HepG2 (cell line): ENCODE data around the gene UAP1. TPM values are rescaled to one million over a fixed set of nuclear protein-coding genes. Genes with fewer than 3 reads are reported as not detected.

Experiments
- ATF1 ChIP-seq: IDR thresholded peaks from 2 replicates; pipeline ENCODE4 v1.6.1; 2016; ENCODE audit warnings: mild to moderate bottlenecking, control low read depth
- BORCS8-MEF2B ChIP-seq: sonication (generic); formaldehyde crosslinking; IDR thresholded peaks from 2 replicates; pipeline ENCODE4 v1.8.0; 2022; ENCODE audit warnings: mild to moderate bottlenecking, missing genetic modification reagents
- DMTF1 ChIP-seq: sonication (generic); formaldehyde crosslinking; IDR thresholded peaks from 2 replicates; pipeline ENCODE4 v1.4.0; 2020; ENCODE audit warnings: mild to moderate bottlenecking, missing genetic modification reagents
- GFI1 ChIP-seq: sonication (generic); formaldehyde crosslinking; IDR thresholded peaks from 2 replicates; pipeline ENCODE4 v1.5.0; 2020; ENCODE audit warnings: missing genetic modification reagents, mild to moderate bottlenecking, borderline replicate concordance
- MEIS2 ChIP-seq: sonication (generic); formaldehyde crosslinking; IDR thresholded peaks from 2 replicates; pipeline ENCODE4 v1.9.0; 2021; ENCODE audit warnings: mild to moderate bottlenecking, missing genetic modification reagents
- PHF8 ChIP-seq: sonication (generic); formaldehyde crosslinking; IDR thresholded peaks from 2 replicates; pipeline ENCODE4 v1.5.0; 2020; ENCODE audit warnings: missing genetic modification reagents
- PITX1 ChIP-seq: sonication (generic); formaldehyde crosslinking; IDR thresholded peaks from 2 replicates; pipeline ENCODE4 v1.5.1; 2020; ENCODE audit warnings: mild to moderate bottlenecking, missing genetic modification reagents
- SP5 ChIP-seq: IDR thresholded peaks from 2 replicates; pipeline ENCODE4 v1.6.1; 2016; ENCODE audit warnings: low read depth, borderline replicate concordance
- THAP8 ChIP-seq: sonication (generic); formaldehyde crosslinking; IDR thresholded peaks from 2 replicates; pipeline ENCODE4 v1.5.1; 2020; ENCODE audit warnings: missing genetic modification reagents, mild to moderate bottlenecking, borderline replicate concordance
- U2AF1 ChIP-seq: fragments of 200-400 bp; formaldehyde crosslinking; optimal IDR thresholded peaks from 2 replicates; pipeline ENCODE3; 2017; ENCODE audit warnings: mild to moderate bottlenecking, low read depth, low read length
- XRCC5 ChIP-seq: fragments of 200-400 bp; formaldehyde crosslinking; optimal IDR thresholded peaks from 2 replicates; pipeline ENCODE3; 2017; ENCODE audit warnings: mild to moderate bottlenecking, low read length
- ZBTB2 ChIP-seq: sonication (generic); formaldehyde crosslinking; IDR thresholded peaks from 2 replicates; pipeline ENCODE4 v1.8.0; 2022; ENCODE audit warnings: low read depth, missing genetic modification reagents
- ZFP1 ChIP-seq: IDR thresholded peaks from 2 replicates; pipeline ENCODE4 v1.6.1; 2016
- ZFY ChIP-seq: sonication (generic); formaldehyde crosslinking; IDR thresholded peaks from 2 replicates; pipeline ENCODE4 v1.4.0; 2020; ENCODE audit warnings: missing genetic modification reagents
- ZNF251 ChIP-seq: sonication (generic); formaldehyde crosslinking; IDR thresholded peaks from 2 replicates; pipeline ENCODE4 v1.9.0; 2021; ENCODE audit warnings: mild to moderate bottlenecking, missing genetic modification reagents
- ZNF30 ChIP-seq: sonication (generic); formaldehyde crosslinking; IDR thresholded peaks from 2 replicates; pipeline ENCODE4 v1.5.0; 2020; ENCODE audit warnings: mild to moderate bottlenecking, missing genetic modification reagents
- ZNF350 ChIP-seq: sonication (generic); formaldehyde crosslinking; IDR thresholded peaks from 2 replicates; pipeline ENCODE4 v1.4.0; 2020; ENCODE audit warnings: mild to moderate bottlenecking, low read depth, missing genetic modification reagents, borderline replicate concordance
- ZNF431 ChIP-seq: sonication (generic); formaldehyde crosslinking; IDR thresholded peaks from 2 replicates; pipeline ENCODE4 v1.9.0; 2022; ENCODE audit warnings: missing genetic modification reagents, low read depth, mild to moderate bottlenecking, borderline replicate concordance
- ZNF615 ChIP-seq: sonication (generic); formaldehyde crosslinking; IDR thresholded peaks from 2 replicates; pipeline ENCODE4 v1.5.0; 2020; ENCODE audit warnings: mild to moderate bottlenecking, missing genetic modification reagents, borderline replicate concordance
- ZNF678 ChIP-seq: sonication (generic); formaldehyde crosslinking; IDR thresholded peaks from 2 replicates; pipeline ENCODE4 v1.4.0; 2020; ENCODE audit warnings: mild to moderate bottlenecking, missing genetic modification reagents
- ZNF709 ChIP-seq: sonication (generic); formaldehyde crosslinking; IDR thresholded peaks from 2 replicates; pipeline ENCODE4 v1.5.0; 2020; ENCODE audit warnings: mild to moderate bottlenecking, missing genetic modification reagents
- polyA plus RNA-seq, 8 experiments: library from polyadenylated mRNA; depleted of rRNA in 3 of 8; stranded (reverse) in 7 of 8; unstranded in 1 of 8; fragments of >200 nt; fragmentation: Illumina TruSeq in 4 of 8; extraction: Trizol in 4 of 8; gene quantifications; 2 replicates each; pipeline versions ENCODE4 v1.2.1 to v1.2.3, GENCODE V29; 2011 to 2016; ENCODE audit warnings: low read depth in 4 of 8, missing spikeins in 1 of 8, mixed read lengths in 1 of 8; ENCODE audit not compliant: insufficient read depth in 1 of 8
- total RNA-seq, 5 experiments: library from RNA; depleted of rRNA; stranded (reverse); fragments of >200 nt; fragmentation: Illumina TruSeq; extraction: Trizol; gene quantifications; 2 replicates each; pipeline ENCODE4 v1.2.3, GENCODE V29; 2016; ENCODE audit warnings: low read depth in 1 of 5
- TF ChIP-seq, protein P1 (sequence below): sonication (generic); formaldehyde crosslinking; IDR thresholded peaks from 2 replicates; pipeline ENCODE4 v1.5.0; 2020; ENCODE audit warnings: missing genetic modification reagents
- TF ChIP-seq, protein P2 (sequence below): sonication (generic); formaldehyde crosslinking; IDR thresholded peaks from 2 replicates; pipeline ENCODE4 v1.5.0; 2020; ENCODE audit warnings: mild to moderate bottlenecking, missing genetic modification reagents

UAP1 gene
- total and polyA plus RNA-seq, 2 of the 13 experiments (the other 11 are each of a cell fraction or from before 2014, with no cell fraction given) = 48.4 to 117 TPM

DNA sequence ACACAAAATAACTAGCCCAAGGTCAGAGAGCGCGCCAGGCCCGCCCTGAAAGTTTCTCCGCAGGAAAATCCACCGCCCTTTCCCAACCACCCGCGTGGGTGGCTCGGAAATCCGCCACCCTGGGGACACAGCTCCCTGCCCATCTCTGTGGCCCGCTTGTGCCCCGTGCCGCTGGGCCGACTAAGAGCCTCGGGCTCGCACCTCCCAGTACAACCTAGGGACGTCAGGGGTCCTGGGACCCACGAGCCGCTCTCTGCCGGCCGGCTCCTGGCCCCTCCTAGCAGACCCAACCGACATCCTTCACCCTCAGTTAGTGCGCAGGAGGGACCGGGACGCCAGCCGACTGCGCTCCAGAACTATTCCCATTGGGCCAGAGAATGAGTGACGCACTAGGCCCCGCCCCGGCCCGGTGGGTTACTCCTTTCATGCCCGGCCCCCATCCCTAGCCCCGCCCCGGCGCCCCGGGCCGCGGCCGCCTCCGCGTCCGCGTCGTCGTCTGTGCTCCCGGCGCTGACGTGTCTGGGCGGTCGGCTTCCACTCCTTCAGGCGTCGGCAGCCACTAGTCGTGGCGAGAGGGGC, 396 bp upstream of the UAP1 start (continued):
- TF ChIP-seq PHF8 (peak; percentile 72), PITX1 (CRISPR knock-in tag) (no peak), XRCC5 (no peak), ZNF431 (CRISPR knock-in tag) (no peak), GFI1 (CRISPR knock-in tag) (0 out of 2 replicates have a peak, but pooled peaks have one; percentile 3), ZNF30 (CRISPR knock-in tag) (no peak), THAP8 (CRISPR knock-in tag) (no peak), ZBTB2 (CRISPR knock-in tag) (no peak), ZNF678 (CRISPR knock-in tag) (peak; percentile 6; the same call in 1 of the 2 replicates), ZNF709 (CRISPR knock-in tag) (0 out of 2 replicates have a peak, but pooled peaks have one; percentile 13), MEIS2 (CRISPR knock-in tag) (no peak; the same call in 1 of the 2 replicates), ATF1 (CRISPR knock-in tag) (peak; percentile 66; the same call in 1 of the 2 replicates), ZFY (peak; percentile 14; the same call in 1 of the 2 replicates), SP5 (CRISPR knock-in tag) (peak; percentile 25; the same call in 1 of the 2 replicates), DMTF1 (no peak), ZNF251 (no peak), ZFP1 (CRISPR knock-in tag) (no peak), ZNF350 (CRISPR knock-in tag) (no peak; the same call in 1 of the 2 replicates), BORCS8-MEF2B (CRISPR knock-in tag) (no peak), ZNF615 (CRISPR knock-in tag) (no peak), U2AF1 (no peak)
- TF ChIP-seq, protein P1, sequence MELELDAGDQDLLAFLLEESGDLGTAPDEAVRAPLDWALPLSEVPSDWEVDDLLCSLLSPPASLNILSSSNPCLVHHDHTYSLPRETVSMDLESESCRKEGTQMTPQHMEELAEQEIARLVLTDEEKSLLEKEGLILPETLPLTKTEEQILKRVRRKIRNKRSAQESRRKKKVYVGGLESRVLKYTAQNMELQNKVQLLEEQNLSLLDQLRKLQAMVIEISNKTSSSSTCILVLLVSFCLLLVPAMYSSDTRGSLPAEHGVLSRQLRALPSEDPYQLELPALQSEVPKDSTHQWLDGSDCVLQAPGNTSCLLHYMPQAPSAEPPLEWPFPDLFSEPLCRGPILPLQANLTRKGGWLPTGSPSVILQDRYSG = 0 out of 2 replicates have a peak, but pooled peaks have one; percentile 0
- TF ChIP-seq, protein P2, sequence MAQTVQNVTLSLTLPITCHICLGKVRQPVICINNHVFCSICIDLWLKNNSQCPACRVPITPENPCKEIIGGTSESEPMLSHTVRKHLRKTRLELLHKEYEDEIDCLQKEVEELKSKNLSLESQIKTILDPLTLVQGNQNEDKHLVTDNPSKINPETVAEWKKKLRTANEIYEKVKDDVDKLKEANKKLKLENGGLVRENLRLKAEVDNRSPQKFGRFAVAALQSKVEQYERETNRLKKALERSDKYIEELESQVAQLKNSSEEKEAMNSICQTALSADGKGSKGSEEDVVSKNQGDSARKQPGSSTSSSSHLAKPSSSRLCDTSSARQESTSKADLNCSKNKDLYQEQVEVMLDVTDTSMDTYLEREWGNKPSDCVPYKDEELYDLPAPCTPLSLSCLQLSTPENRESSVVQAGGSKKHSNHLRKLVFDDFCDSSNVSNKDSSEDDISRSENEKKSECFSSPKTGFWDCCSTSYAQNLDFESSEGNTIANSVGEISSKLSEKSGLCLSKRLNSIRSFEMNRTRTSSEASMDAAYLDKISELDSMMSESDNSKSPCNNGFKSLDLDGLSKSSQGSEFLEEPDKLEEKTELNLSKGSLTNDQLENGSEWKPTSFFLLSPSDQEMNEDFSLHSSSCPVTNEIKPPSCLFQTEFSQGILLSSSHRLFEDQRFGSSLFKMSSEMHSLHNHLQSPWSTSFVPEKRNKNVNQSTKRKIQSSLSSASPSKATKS (CRISPR knock-in tag) = no peak
